Liver (tissue), 9 donors: ENCODE results near the gene NR6A1. TPM values are rescaled to one million over a fixed set of nuclear protein-coding genes. Genes with fewer than 3 reads are reported as not detected.

Experiments used
- DNase-seq: peaks from one replicate; pipeline ENCODE4 v3.0.0-alpha.2; 2017; ENCODE audit warnings: low spot score
- H3K27ac ChIP-seq, 2 donors: one replicate each; pipeline ENCODE4 v1.7.0; 2013; ENCODE audit warnings: inconsistent platforms in 2 of 2, low read length in 2 of 2, control low read depth in 1 of 2, low read depth in 1 of 2, mild to moderate bottlenecking in 1 of 2
- H3K27me3 ChIP-seq, 4 donors: one replicate each; pipeline versions ENCODE4 v1.6.1 to v1.7.0; 2013; ENCODE audit warnings: low read length in 3 of 4, inconsistent platforms in 1 of 4, mild to moderate bottlenecking in 1 of 4, moderate library complexity in 1 of 4; ENCODE audit not compliant: control insufficient read depth in 4 of 4, insufficient read depth in 4 of 4
- H3K36me3 ChIP-seq, 4 donors: one replicate each; pipeline versions ENCODE4 v1.6.1 to v1.7.0; 2013; ENCODE audit warnings: low read length in 3 of 4, mild to moderate bottlenecking in 3 of 4, low read depth in 1 of 4, moderate library complexity in 1 of 4; ENCODE audit not compliant: control insufficient read depth in 4 of 4, insufficient read depth in 3 of 4
- H3K4me1 ChIP-seq, 4 donors: one replicate each; pipeline versions ENCODE4 v1.6.1 to v1.7.0; 2013; ENCODE audit warnings: low read length in 3 of 4, mild to moderate bottlenecking in 3 of 4, moderate library complexity in 1 of 4; ENCODE audit not compliant: control insufficient read depth in 4 of 4, insufficient read depth in 4 of 4
- H3K4me3 ChIP-seq, 3 donors: one replicate each; pipeline versions ENCODE4 v1.6.1 to v1.7.0; 2013; ENCODE audit warnings: low read length in 3 of 3, control low read depth in 1 of 3, low read depth in 1 of 3, mild to moderate bottlenecking in 1 of 3
- H3K9ac ChIP-seq, 2 donors: one replicate each; pipeline ENCODE4 v1.7.0; 2013; ENCODE audit warnings: low read length in 2 of 2, mild to moderate bottlenecking in 2 of 2, moderate library complexity in 2 of 2, control low read depth in 1 of 2, low read depth in 1 of 2
- H3K9me3 ChIP-seq, 4 donors: one replicate each; pipeline versions ENCODE4 v1.6.1 to v1.7.0; 2013; ENCODE audit warnings: low read length in 3 of 4; ENCODE audit not compliant: control insufficient read depth in 4 of 4
- EGR1 ChIP-seq, 2 donors: IDR thresholded peaks; 2 replicates each; pipeline ENCODE4 v1.6.1; 2016 to 2018; ENCODE audit warnings: antibody characterized with exemption in 2 of 2, low read depth in 2 of 2
- FOXA1 ChIP-seq: IDR thresholded peaks from 2 replicates; pipeline ENCODE4 v1.6.1; 2016; ENCODE audit warnings: antibody characterized with exemption
- FOXA2 ChIP-seq: IDR thresholded peaks from 2 replicates; pipeline ENCODE4 v1.6.1; 2016; ENCODE audit warnings: antibody characterized with exemption
- GABPA ChIP-seq, 2 donors: IDR thresholded peaks in 1 of 2; conservative IDR thresholded peaks in 1 of 2; 2 replicates each; pipeline ENCODE4 v1.6.1; 2016; ENCODE audit warnings: antibody characterized with exemption in 2 of 2, mild to moderate bottlenecking in 1 of 2, moderate library complexity in 1 of 2
- HNF4A ChIP-seq, 2 donors: conservative IDR thresholded peaks; 2 replicates each; pipeline ENCODE4 v1.6.1; 2016; ENCODE audit warnings: antibody characterized with exemption in 2 of 2, mild to moderate bottlenecking in 2 of 2
- HNF4G ChIP-seq: IDR thresholded peaks from 2 replicates; pipeline ENCODE4 v1.6.1; 2016; ENCODE audit warnings: antibody characterized with exemption
- JUND ChIP-seq, 2 donors: IDR thresholded peaks; 2 replicates each; pipeline ENCODE4 v1.6.1; 2016; ENCODE audit warnings: antibody characterized with exemption in 2 of 2
- NR2F2 ChIP-seq: IDR thresholded peaks from 2 replicates; pipeline ENCODE4 v1.6.1; 2016; ENCODE audit warnings: antibody characterized with exemption
- RAD21 ChIP-seq, 2 donors: IDR thresholded peaks; 2 replicates each; pipeline ENCODE4 v1.6.1; 2016; ENCODE audit warnings: antibody characterized with exemption in 2 of 2, mild to moderate bottlenecking in 2 of 2
- REST ChIP-seq: IDR thresholded peaks from 2 replicates; pipeline ENCODE4 v1.6.1; 2016; ENCODE audit warnings: antibody characterized with exemption, mild to moderate bottlenecking
- RXRA ChIP-seq, 2 donors: IDR thresholded peaks; 2 replicates each; pipeline ENCODE4 v1.6.1; 2017 to 2018; ENCODE audit warnings: antibody characterized with exemption in 2 of 2, mild to moderate bottlenecking in 1 of 2
- SP1 ChIP-seq: IDR thresholded peaks from 2 replicates; pipeline ENCODE4 v1.6.1; 2018; ENCODE audit warnings: antibody characterized with exemption, mild to moderate bottlenecking
- TAF1 ChIP-seq: conservative IDR thresholded peaks from 2 replicates; pipeline ENCODE4 v1.6.1; 2016; ENCODE audit warnings: antibody characterized with exemption, mild to moderate bottlenecking
- YY1 ChIP-seq: IDR thresholded peaks from 2 replicates; pipeline ENCODE4 v1.6.1; 2016; ENCODE audit warnings: antibody characterized with exemption, mild to moderate bottlenecking
- ZBTB33 ChIP-seq: IDR thresholded peaks from 2 replicates; pipeline ENCODE4 v1.6.1; 2016; ENCODE audit warnings: antibody characterized with exemption
- WGBS: extraction: QIAGEN DNeasy Blood & Tissue Kit; methylation state at CpG from one replicate; pipeline ENCODE4 v1.1.7; 2013; 5-methylcytosine and 5-hydroxymethylcytosine counted together
- polyA plus RNA-seq, 2 donors: library from polyadenylated mRNA; stranded (reverse) in 1 of 2; unstranded in 1 of 2; fragments of 200-250 nt in 1 of 2; fragments of >200 nt in 1 of 2; fragmentation: Nextera tagmentation in 1 of 2; extraction: Ambion mirVana in 1 of 2; gene quantifications; one replicate each; pipeline versions ENCODE4 v1.2.1 to v1.2.3, GENCODE V29; 2013 to 2015
- total RNA-seq, 2 donors: library from RNA; depleted of rRNA; stranded (reverse); fragments of >200 nt; gene quantifications; one replicate each; pipeline ENCODE4 v1.2.3, GENCODE V29; 2014
- TF ChIP-seq, protein P1 (sequence below): IDR thresholded peaks from 2 replicates; pipeline ENCODE4 v1.6.1; 2016; ENCODE audit warnings: antibody characterized with exemption
- TF ChIP-seq, protein P2 (sequence below): IDR thresholded peaks from 2 replicates; pipeline ENCODE4 v1.6.1; 2016; ENCODE audit warnings: antibody characterized with exemption
- TF ChIP-seq, protein P3 (sequence below): fragments of 150-350 bp; IDR thresholded peaks from 2 replicates; pipeline ENCODE4 v1.5.1; 2017; ENCODE audit warnings: improper control_type of control experiment, low read depth, low read length; ENCODE audit not compliant: missing input control
- donor health status: healthy.
- donor health status: healthy.
- donor health status: healthy.
- donor health status: healthy.
- donor health status: healthy.

The NR6A1 gene
- total and polyA plus RNA-seq, 4 donors: 0.72 to 6.1 (median 2.1) TPM

- no peak overlapping the region for H3K9ac ChIP-seq
- H3K4me3 ChIP-seq: no peak overlapping the region
- no peak overlapping the region for H3K27ac ChIP-seq
- no peaks in the 10 kb centered on the region for H3K9me3 ChIP-seq
- no peaks in the 10 kb centered on the region for H3K36me3 ChIP-seq
- H3K27me3 ChIP-seq: peaks cover 0 to 4% (median 0%) of the 10 kb centered on the region in 4 donors
- peaks cover 0 to 8% (median 3%) of the 10 kb centered on the region in 4 donors for H3K4me1 ChIP-seq
- WGBS: 81% methylated on average over 15 of the region's 15 CpGs
- DNase-seq: no peak
- TF ChIP-seq RXRA (IDR thresholded peaks at IDR 0.05): no peak
- no peak for TF ChIP-seq GABPA (IDR thresholded peaks at IDR 0.05 in 1 of 2, conservative IDR thresholded peaks at IDR 0.05 in 1 of 2)
- TF ChIP-seq YY1: no peak
- TF ChIP-seq FOXA2: no peak
- TF ChIP-seq FOXA1: no peak
- TF ChIP-seq, protein P1, sequence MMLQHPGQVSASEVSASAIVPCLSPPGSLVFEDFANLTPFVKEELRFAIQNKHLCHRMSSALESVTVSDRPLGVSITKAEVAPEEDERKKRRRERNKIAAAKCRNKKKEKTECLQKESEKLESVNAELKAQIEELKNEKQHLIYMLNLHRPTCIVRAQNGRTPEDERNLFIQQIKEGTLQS: no peak
- TF ChIP-seq NR2F2: no peak
Observed at GRCh38 chr9:124496463-124496862, 274.6 kb downstream of the NR6A1 start.

GRCh38 chr9:124496075-124496449 is 275.0 kb downstream of the NR6A1 start:
- TF ChIP-seq FOXA2 (no peak), JUND (IDR thresholded peaks at IDR 0.05) (no peak), TAF1 (no peak), FOXA1 (no peak), GABPA (IDR thresholded peaks at IDR 0.05 in 1 of 2, conservative IDR thresholded peaks at IDR 0.05 in 1 of 2) (no peak), REST (no peak), YY1 (no peak), RAD21 (IDR thresholded peaks at IDR 0.05) (no peak), ZBTB33 (no peak), SP1 (no peak), NR2F2 (no peak), HNF4A (conservative IDR thresholded peaks at IDR 0.05) (no peak), EGR1 (IDR thresholded peaks at IDR 0.05; ENCODE audit: low read depth in 2 of 2) (no peak), HNF4G (no peak), RXRA (IDR thresholded peaks at IDR 0.05) (no peak)
- TF ChIP-seq, protein P2, sequence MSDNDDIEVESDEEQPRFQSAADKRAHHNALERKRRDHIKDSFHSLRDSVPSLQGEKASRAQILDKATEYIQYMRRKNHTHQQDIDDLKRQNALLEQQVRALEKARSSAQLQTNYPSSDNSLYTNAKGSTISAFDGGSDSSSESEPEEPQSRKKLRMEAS: no peak
- TF ChIP-seq, protein P3, sequence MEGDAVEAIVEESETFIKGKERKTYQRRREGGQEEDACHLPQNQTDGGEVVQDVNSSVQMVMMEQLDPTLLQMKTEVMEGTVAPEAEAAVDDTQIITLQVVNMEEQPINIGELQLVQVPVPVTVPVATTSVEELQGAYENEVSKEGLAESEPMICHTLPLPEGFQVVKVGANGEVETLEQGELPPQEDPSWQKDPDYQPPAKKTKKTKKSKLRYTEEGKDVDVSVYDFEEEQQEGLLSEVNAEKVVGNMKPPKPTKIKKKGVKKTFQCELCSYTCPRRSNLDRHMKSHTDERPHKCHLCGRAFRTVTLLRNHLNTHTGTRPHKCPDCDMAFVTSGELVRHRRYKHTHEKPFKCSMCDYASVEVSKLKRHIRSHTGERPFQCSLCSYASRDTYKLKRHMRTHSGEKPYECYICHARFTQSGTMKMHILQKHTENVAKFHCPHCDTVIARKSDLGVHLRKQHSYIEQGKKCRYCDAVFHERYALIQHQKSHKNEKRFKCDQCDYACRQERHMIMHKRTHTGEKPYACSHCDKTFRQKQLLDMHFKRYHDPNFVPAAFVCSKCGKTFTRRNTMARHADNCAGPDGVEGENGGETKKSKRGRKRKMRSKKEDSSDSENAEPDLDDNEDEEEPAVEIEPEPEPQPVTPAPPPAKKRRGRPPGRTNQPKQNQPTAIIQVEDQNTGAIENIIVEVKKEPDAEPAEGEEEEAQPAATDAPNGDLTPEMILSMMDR: no peak
- TF ChIP-seq, protein P1: no peak
- H3K27ac ChIP-seq: no peak overlapping the region
- H3K36me3 ChIP-seq: no peaks in the 10 kb centered on the region
- no peak overlapping the region for H3K4me3 ChIP-seq
- no peak overlapping the region for H3K9ac ChIP-seq
- H3K4me1 ChIP-seq: peaks cover 0 to 8% (median 3%) of the 10 kb centered on the region in 4 donors
- WGBS: 85% methylated on average over 3 of the region's 3 CpGs
- peaks cover 0 to 4% (median 0%) of the 10 kb centered on the region in 4 donors for H3K27me3 ChIP-seq
- H3K9me3 ChIP-seq: no peaks in the 10 kb centered on the region
- no peak for DNase-seq
